K562 (cell line): ENCODE data around the gene CROT. TPM values are rescaled to one million over a fixed set of nuclear protein-coding genes. Genes with fewer than 3 reads are reported as not detected.

Experiments used
- LEF1 ChIP-seq: fragments of 450-650 bp; IDR thresholded peaks from 2 replicates; pipeline ENCODE4 v1.6.1; 2016; ENCODE audit warnings: mild to moderate bottlenecking
- NKRF ChIP-seq: fragments of 450-650 bp; IDR thresholded peaks from 2 replicates; pipeline ENCODE4 v1.6.1; 2016; ENCODE audit warnings: borderline replicate concordance
- POLR2AphosphoS5 ChIP-seq: IDR thresholded peaks from 2 replicates; pipeline ENCODE4 v1.6.1; 2011; ENCODE audit warnings: mild to moderate bottlenecking, low read depth, low read length, moderate library complexity; ENCODE audit not compliant: control insufficient read depth, insufficient read depth
- SRF ChIP-seq, 2 experiments: fragments of 250-450, 450-650 bp in 1 of 2; sonication (Bioruptor Pico) in 1 of 2; sonication (generic) in 1 of 2; formaldehyde crosslinking; IDR thresholded peaks; 2 replicates each; pipeline versions ENCODE4 v1.5.0 to v1.5.1; 2020 to 2022; ENCODE audit warnings: mild to moderate bottlenecking in 1 of 2, missing genetic modification reagents in 1 of 2
- polyA plus RNA-seq, 8 experiments: library from polyadenylated mRNA; depleted of rRNA in 4 of 8; stranded (reverse) in 5 of 8; unstranded in 3 of 8; fragments of >200 nt; fragmentation: Nextera tagmentation in 2 of 8; fragmentation: Illumina TruSeq in 1 of 8; extraction: Ambion mirVana in 2 of 8; extraction: Trizol in 1 of 8; gene quantifications; 2 replicates each; pipeline versions ENCODE4 v1.2.1 to v1.2.3, GENCODE V29; 2011 to 2014; ENCODE audit warnings: inconsistent platforms in 1 of 8, missing spikeins in 1 of 8
- total RNA-seq, 7 experiments: library from RNA; depleted of rRNA in 6 of 7; stranded (reverse); fragments of >200 nt in 6 of 7; fragmentation: Illumina TruSeq in 2 of 7; extraction: Trizol in 2 of 7; gene quantifications; 2 replicates each; pipeline versions ENCODE4 v1.2.1 to v1.2.3, GENCODE V29; 2011 to 2021; ENCODE audit warnings: low replicate concordance in 1 of 7
- TF ChIP-seq, protein P1 (sequence below), 2 experiments: fragments of 450-650 bp; formaldehyde crosslinking in 1 of 2; IDR thresholded peaks; 2 replicates each; pipeline versions ENCODE4 v1.4.0 to v1.6.1; 2014 to 2020; ENCODE audit warnings: mild to moderate bottlenecking in 2 of 2, borderline replicate concordance in 1 of 2, low read depth in 1 of 2

Gene CROT
- total and polyA plus RNA-seq, 9 of the 15 experiments (the other 6 are each of a cell fraction or from before 2014, with no cell fraction given): 2.5 to 8.1 (median 5.1) TPM

- TF ChIP-seq NKRF (no peak), SRF (CRISPR knock-in tag; IDR thresholded peaks at IDR 0.05) (no peak), LEF1 (no peak), POLR2AphosphoS5 (no peak)
- TF ChIP-seq, protein P1, sequence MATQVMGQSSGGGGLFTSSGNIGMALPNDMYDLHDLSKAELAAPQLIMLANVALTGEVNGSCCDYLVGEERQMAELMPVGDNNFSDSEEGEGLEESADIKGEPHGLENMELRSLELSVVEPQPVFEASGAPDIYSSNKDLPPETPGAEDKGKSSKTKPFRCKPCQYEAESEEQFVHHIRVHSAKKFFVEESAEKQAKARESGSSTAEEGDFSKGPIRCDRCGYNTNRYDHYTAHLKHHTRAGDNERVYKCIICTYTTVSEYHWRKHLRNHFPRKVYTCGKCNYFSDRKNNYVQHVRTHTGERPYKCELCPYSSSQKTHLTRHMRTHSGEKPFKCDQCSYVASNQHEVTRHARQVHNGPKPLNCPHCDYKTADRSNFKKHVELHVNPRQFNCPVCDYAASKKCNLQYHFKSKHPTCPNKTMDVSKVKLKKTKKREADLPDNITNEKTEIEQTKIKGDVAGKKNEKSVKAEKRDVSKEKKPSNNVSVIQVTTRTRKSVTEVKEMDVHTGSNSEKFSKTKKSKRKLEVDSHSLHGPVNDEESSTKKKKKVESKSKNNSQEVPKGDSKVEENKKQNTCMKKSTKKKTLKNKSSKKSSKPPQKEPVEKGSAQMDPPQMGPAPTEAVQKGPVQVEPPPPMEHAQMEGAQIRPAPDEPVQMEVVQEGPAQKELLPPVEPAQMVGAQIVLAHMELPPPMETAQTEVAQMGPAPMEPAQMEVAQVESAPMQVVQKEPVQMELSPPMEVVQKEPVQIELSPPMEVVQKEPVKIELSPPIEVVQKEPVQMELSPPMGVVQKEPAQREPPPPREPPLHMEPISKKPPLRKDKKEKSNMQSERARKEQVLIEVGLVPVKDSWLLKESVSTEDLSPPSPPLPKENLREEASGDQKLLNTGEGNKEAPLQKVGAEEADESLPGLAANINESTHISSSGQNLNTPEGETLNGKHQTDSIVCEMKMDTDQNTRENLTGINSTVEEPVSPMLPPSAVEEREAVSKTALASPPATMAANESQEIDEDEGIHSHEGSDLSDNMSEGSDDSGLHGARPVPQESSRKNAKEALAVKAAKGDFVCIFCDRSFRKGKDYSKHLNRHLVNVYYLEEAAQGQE (IDR thresholded peaks at IDR 0.05; ENCODE audit: borderline replicate concordance): no peak
- TF ChIP-seq, protein P1 (CRISPR knock-in tag; IDR thresholded peaks at IDR 0.05; ENCODE audit: low read depth): no peak
- TF ChIP-seq, all 486 proteins: peak for 0
These were observed 9.3 kb upstream of the CROT start (continued) for GRCh38 chr7:87336136-87336535.
